Retinal pigment epithelial cell (primary cell): ENCODE measurements around the gene PGAP3.

Experiments used
- DNase-seq: peaks from one replicate; pipeline ENCODE4 v3.0.0-alpha.2; 2010; ENCODE audit warnings: low read depth
- H3K4me3 ChIP-seq: 2 replicates; pipeline ENCODE4 v1.5.1; 2011; ENCODE audit warnings: mild to moderate bottlenecking, low read length, control low read depth, moderate library complexity
- TF ChIP-seq, protein P1 (sequence below): conservative IDR thresholded peaks from 2 replicates; pipeline ENCODE4 v1.5.1; 2011; ENCODE audit warnings: low read depth, low read length, control low read depth, inconsistent platforms

PGAP3 gene

DNA sequence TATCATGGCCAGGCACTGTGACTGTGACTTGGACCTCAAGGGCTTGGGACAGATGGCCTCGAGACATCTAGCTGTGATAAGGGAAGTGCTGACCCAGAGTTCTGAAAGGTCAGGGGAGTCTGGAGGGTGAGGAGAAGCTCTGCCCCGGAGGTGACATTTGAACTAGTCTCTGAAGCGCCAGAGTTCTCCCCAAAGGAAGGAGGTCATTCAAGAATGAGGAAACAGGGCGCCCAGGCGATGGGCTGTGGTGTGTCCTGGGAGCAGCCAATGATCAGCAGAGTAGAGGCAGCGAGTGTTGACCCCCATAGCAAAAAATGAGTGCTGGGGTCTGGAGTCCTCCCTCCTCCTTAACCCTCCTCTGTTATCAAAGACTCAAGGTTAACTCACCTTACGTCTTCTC lies 46.0 kb downstream of the PGAP3 start:
- no peak overlapping the region for H3K4me3 ChIP-seq
- DNase-seq: no peak
- TF ChIP-seq, protein P1, sequence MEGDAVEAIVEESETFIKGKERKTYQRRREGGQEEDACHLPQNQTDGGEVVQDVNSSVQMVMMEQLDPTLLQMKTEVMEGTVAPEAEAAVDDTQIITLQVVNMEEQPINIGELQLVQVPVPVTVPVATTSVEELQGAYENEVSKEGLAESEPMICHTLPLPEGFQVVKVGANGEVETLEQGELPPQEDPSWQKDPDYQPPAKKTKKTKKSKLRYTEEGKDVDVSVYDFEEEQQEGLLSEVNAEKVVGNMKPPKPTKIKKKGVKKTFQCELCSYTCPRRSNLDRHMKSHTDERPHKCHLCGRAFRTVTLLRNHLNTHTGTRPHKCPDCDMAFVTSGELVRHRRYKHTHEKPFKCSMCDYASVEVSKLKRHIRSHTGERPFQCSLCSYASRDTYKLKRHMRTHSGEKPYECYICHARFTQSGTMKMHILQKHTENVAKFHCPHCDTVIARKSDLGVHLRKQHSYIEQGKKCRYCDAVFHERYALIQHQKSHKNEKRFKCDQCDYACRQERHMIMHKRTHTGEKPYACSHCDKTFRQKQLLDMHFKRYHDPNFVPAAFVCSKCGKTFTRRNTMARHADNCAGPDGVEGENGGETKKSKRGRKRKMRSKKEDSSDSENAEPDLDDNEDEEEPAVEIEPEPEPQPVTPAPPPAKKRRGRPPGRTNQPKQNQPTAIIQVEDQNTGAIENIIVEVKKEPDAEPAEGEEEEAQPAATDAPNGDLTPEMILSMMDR: no peak

DNA sequence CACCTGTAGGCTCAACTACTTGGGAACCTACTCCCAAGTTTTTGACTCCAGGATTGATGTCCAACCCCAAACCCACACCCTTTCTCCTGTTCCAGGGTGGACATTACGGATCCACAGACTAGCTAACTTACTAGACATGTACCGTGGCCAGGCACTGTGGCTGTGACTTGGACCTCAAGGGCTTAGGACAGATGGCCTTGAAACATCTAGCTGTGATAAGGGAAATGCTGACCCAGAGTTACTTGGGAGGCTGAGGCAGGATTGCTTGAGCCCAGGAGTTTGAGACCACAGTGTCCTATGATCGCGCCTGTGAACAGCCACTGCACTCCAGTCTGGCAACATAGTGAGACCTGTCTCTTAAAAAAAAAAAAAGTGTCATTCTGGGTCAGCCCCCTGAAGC lies 46.8 kb downstream of the PGAP3 start:
- TF ChIP-seq, protein P1: no peak
- no peak for DNase-seq
- no peak overlapping the region for H3K4me3 ChIP-seq

DNA sequence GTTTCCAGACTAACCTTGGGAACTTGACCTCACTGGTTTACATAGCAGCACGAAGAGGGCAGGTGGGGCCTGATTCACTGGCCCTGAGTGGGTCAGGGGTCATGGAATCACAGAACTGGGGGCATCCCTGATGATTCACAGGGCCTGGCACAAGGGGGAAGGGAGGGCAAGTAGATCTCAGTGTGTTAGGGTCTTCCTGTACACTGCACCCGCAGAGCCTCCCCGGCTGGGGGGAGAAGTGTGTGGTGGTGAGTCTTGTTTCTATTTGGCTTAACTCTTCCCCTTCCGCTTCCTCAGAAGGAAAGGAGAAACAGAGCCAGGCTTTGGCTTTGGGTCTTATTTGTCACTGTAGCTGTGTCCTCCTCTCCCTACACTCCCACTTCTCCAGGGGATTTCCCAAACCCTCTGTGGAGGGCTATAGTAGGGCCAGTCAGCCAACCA lies 47.2 kb downstream of the PGAP3 start:
- no peak overlapping the region for H3K4me3 ChIP-seq

DNA sequence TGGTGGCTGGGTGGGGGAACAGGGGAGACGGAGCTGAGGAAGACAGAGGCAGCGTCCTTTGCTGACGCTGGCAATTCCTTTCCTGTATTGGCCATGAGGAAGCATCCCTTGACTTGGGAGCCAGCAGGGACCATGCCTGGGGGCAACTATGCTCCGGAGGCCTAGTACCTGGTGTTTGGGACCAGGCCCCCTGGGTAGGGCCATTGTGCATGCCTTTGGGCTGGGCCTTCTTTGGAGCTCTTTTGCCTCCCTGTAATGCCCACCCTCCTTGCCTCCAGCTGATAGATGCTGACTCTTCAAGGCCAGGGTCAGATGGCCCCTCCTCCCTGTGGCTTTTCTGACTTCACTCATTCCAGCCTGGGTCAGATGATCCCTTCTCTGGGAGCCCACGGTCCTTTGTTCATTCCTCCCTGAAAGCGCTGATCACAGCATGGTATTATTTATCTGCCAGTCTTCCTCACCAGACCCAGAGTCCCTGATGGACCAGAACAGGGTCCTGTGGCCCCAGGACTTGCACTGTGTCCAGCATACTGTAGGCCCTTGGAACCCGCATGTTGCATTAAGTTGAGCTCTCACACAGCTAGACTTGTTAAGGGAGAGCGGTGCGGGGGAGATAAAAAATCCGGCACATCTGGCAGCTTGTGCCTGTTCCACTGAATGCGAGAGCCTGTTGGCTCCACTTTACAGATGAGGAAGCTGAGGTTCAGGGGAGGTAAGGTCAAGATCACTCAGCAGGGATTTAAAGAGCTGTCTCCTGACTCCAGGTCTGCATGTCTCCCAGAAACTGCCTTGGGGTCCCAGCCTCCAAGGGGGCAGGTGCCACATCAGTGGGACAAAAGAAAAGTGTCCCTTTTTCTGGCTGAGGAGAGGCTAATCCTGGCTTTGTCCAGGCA lies 48.0 kb downstream of the PGAP3 start:
- TF ChIP-seq, protein P1: no peak
- DNase-seq: no peak
- H3K4me3 ChIP-seq: no peak overlapping the region

More for the DNA sequence above, 47.2 kb downstream of the PGAP3 start:
- DNase-seq: no peak
- TF ChIP-seq, protein P1: no peak

DNA sequence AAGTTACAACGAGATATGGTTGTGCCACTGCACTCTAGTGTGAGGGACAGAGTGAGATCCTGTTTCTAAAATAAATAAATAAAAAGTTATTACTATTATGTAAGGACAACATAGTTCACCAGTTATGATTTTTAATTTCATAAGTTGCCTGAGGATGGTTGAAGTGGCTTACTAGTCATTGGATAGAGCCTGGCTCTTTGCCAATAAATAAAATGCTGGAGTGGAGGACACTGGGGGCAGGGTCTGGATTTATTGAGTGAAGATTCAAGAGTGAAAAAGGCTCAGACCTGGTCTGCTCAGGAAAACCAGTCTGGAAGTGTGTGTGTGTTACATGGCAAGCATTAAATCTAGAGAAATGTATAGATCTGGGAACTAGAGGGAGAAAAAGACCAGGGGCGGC lies 48.8 kb downstream of the PGAP3 start:
- H3K4me3 ChIP-seq: no peak overlapping the region
- no peak for DNase-seq
- TF ChIP-seq, protein P1: no peak

DNA sequence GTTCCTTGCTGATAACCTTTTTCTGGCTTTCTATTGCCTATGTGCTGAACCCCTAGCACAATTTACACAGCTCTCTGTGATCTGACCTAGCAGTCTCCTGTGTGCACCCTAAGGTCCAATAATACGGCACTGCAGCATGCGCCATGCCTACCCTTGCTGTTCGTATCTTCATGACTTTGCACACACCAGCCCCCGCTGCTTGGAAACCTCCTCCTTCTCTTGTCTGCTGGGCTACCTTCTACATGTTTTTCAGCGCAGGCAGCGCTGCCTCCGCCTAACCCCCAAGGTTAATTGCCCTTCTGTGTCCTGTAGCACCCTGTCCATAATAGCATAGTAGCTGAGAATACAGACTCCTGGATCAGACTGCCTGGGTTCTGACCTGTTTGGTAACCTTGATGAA lies 49.5 kb downstream of the PGAP3 start:
- no peak overlapping the region for H3K4me3 ChIP-seq
- no peak for DNase-seq
- TF ChIP-seq, protein P1: no peak
